Lower lobe of right lung (tissue), 2 donors: Measurements from ENCODE around the gene CAMSAP2. TPM values are rescaled to one million over a fixed set of nuclear protein-coding genes. Genes with fewer than 3 reads are reported as not detected.

ENCODE experiments used
- ATAC-seq, 2 donors: fragments of 200-7000 bp; cut with Tn5 transposase; one replicate each; pipeline ENCODE4 v1.9.1; 2020 to 2022; ENCODE audit warnings: mild to moderate bottlenecking in 2 of 2, moderate library complexity in 2 of 2
- DNase-seq: peaks from one replicate; pipeline ENCODE4 v3.0.0-alpha.2; 2020
- H3K27ac ChIP-seq: fragments of 200-600 bp; one replicate; pipeline ENCODE4 v1.8.0; 2022
- H3K27me3 ChIP-seq: fragments of 200-600 bp; one replicate; pipeline ENCODE4 v1.8.0; 2022; ENCODE audit warnings: low read depth
- H3K36me3 ChIP-seq: fragments of 200-600 bp; one replicate; pipeline ENCODE4 v1.8.0; 2022; ENCODE audit warnings: mild to moderate bottlenecking
- H3K4me1 ChIP-seq: fragments of 200-600 bp; one replicate; pipeline ENCODE4 v1.8.0; 2022
- H3K4me3 ChIP-seq: fragments of 200-600 bp; one replicate; pipeline ENCODE4 v1.8.0; 2022; ENCODE audit warnings: mild to moderate bottlenecking
- H3K9me3 ChIP-seq: fragments of 200-600 bp; one replicate; pipeline ENCODE4 v1.8.0; 2022
- CTCF ChIP-seq: fragments of 200-600 bp; IDR thresholded peaks from one replicate; pipeline ENCODE4 v1.8.0; 2022; ENCODE audit warnings: antibody characterized with exemption, mild to moderate bottlenecking
- intact Hi-C: fragments of 100-400 bp; cut with DNase I; formaldehyde crosslinking; loops from one replicate; pipeline ENCODE4 v1.11.0; 2022
- total RNA-seq: library from RNA; stranded (reverse); fragmentation: NEBNext Ultra II Directional; extraction: Animal tissue kit (Norgen Biotek cat#: 25700); gene quantifications from one replicate; pipeline ENCODE4 v1.2.1, GENCODE V29; 2021
- donor health status: DM: no; HTN: yes; CAD: no; lungs with severe emphysema.

CAMSAP2 gene
- total RNA-seq, 1 donor from 2014 or later: 30.7 TPM

- H3K9me3 ChIP-seq: no peaks in the 10 kb centered on the region
- H3K27ac ChIP-seq: no peak overlapping the region
- peaks cover 19% of the 10 kb centered on the region for H3K36me3 ChIP-seq
- no peak for ATAC-seq
- no peak for DNase-seq
- no peaks in the 10 kb centered on the region for H3K27me3 ChIP-seq
- intact Hi-C loops: no loop called here
- TF ChIP-seq CTCF: no peak
- no peak overlapping the region for H3K4me3 ChIP-seq
- no peaks in the 10 kb centered on the region for H3K4me1 ChIP-seq
Measured at GRCh38 chr1:200862713-200863415, 124.2 kb downstream of the CAMSAP2 start.

GRCh38 chr1:200866116-200866515 lies 127.4 kb downstream of the CAMSAP2 start:
- Histone ChIP-seq H3K27ac (no peak overlapping the region), H3K36me3 (peaks cover 17% of the 10 kb centered on the region), H3K4me3 (no peak overlapping the region), H3K9me3 (no peaks in the 10 kb centered on the region), H3K27me3 (peaks cover 8% of the 10 kb centered on the region), H3K4me1 (no peaks in the 10 kb centered on the region)
- TF ChIP-seq CTCF: no peak
- DNase-seq: no peak
- no peak for ATAC-seq
- intact Hi-C loops: no loop called here

GRCh38 chr1:200866521-200866920 lies 127.8 kb downstream of the CAMSAP2 start:
- TF ChIP-seq CTCF: no peak
- DNase-seq: no peak
- Histone ChIP-seq H3K4me1 (no peaks in the 10 kb centered on the region), H3K9me3 (no peaks in the 10 kb centered on the region), H3K4me3 (no peak overlapping the region), H3K27ac (no peak overlapping the region), H3K27me3 (peaks cover 12% of the 10 kb centered on the region), H3K36me3 (peaks cover 17% of the 10 kb centered on the region)
- peak in 1 of 2 donors; percentile 32 for ATAC-seq
- intact Hi-C loops: no loop called here

- no peak for ATAC-seq
- no peak overlapping the region for H3K27ac ChIP-seq
- no peaks in the 10 kb centered on the region for H3K4me1 ChIP-seq
- peaks cover 17% of the 10 kb centered on the region for H3K36me3 ChIP-seq
- H3K27me3 ChIP-seq: peaks cover 19% of the 10 kb centered on the region
- H3K4me3 ChIP-seq: no peak overlapping the region
- no peak for TF ChIP-seq CTCF
- intact Hi-C loops: no loop called here
- DNase-seq: no peak
- no peaks in the 10 kb centered on the region for H3K9me3 ChIP-seq
Measured at GRCh38 chr1:200867018-200867811, 128.5 kb downstream of the CAMSAP2 start.

GRCh38 chr1:200869376-200869752 lies 130.7 kb downstream of the CAMSAP2 start:
- no peak for TF ChIP-seq CTCF
- H3K4me1 ChIP-seq: peaks cover 14% of the 10 kb centered on the region
- intact Hi-C loops: no loop called here
- ATAC-seq: no peak
- DNase-seq: no peak
- H3K9me3 ChIP-seq: no peaks in the 10 kb centered on the region
- no peaks in the 10 kb centered on the region for H3K36me3 ChIP-seq
- peaks cover 40% of the 10 kb centered on the region for H3K27me3 ChIP-seq
- no peak overlapping the region for H3K4me3 ChIP-seq
- H3K27ac ChIP-seq: no peak overlapping the region
